Measurements from ENCODE around the gene PNMA8B. TPM values are rescaled to one million over a fixed set of nuclear protein-coding genes. Genes with fewer than 3 reads are reported as not detected.
"Not testable (repeated sequence)": the region's sequence is repeated elsewhere in the genome, so short reads cannot be mapped to it uniquely, and the experiment has no call there.

The PNMA8B gene
- total RNA-seq, 1 donor from 2014 or later = 2.5 TPM

DNA sequence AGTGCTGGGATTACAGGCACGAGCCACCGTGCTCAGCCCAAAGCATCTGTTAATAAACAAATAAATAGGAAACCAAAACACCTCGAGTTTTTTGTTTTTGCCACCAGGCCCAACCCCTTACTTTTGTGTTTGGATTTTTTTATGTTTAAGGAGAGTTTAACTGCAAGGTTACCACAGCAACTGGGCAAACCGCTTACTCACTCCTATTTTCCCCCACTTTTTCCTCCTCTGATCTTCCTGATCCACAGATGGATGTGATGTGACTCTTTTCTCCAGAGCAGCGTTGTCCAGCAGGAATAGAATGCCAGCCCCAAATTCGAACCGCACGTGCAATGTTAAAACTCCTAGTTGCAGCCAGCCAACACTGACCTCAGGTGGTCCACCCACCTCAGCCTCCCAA lies 2.1 kb upstream of the PNMA8B start:
- peaks cover 4% of the 10 kb centered on the region for H3K36me3 Mint-ChIP-seq (ENCODE audit: unreplicated experiment)
- no peak overlapping the region for H3K4me3 Mint-ChIP-seq (ENCODE audit: unreplicated experiment)
- H3K27me3 Mint-ChIP-seq (ENCODE audit: unreplicated experiment) = peaks cover 5% of the 10 kb centered on the region
- TF ChIP-seq, protein P1, sequence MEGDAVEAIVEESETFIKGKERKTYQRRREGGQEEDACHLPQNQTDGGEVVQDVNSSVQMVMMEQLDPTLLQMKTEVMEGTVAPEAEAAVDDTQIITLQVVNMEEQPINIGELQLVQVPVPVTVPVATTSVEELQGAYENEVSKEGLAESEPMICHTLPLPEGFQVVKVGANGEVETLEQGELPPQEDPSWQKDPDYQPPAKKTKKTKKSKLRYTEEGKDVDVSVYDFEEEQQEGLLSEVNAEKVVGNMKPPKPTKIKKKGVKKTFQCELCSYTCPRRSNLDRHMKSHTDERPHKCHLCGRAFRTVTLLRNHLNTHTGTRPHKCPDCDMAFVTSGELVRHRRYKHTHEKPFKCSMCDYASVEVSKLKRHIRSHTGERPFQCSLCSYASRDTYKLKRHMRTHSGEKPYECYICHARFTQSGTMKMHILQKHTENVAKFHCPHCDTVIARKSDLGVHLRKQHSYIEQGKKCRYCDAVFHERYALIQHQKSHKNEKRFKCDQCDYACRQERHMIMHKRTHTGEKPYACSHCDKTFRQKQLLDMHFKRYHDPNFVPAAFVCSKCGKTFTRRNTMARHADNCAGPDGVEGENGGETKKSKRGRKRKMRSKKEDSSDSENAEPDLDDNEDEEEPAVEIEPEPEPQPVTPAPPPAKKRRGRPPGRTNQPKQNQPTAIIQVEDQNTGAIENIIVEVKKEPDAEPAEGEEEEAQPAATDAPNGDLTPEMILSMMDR (IDR thresholded peaks at IDR 0.05) = no peak
- DNase-seq (ENCODE audit: extremely low spot score, unreplicated experiment) = no peak
- H3K4me1 Mint-ChIP-seq (ENCODE audit: unreplicated experiment) = peaks cover 1% of the 10 kb centered on the region
- no peak overlapping the region for H3K27ac Mint-ChIP-seq (ENCODE audit: unreplicated experiment)
- H3K9me3 Mint-ChIP-seq (ENCODE audit: unreplicated experiment) = no peaks in the 10 kb centered on the region

DNA sequence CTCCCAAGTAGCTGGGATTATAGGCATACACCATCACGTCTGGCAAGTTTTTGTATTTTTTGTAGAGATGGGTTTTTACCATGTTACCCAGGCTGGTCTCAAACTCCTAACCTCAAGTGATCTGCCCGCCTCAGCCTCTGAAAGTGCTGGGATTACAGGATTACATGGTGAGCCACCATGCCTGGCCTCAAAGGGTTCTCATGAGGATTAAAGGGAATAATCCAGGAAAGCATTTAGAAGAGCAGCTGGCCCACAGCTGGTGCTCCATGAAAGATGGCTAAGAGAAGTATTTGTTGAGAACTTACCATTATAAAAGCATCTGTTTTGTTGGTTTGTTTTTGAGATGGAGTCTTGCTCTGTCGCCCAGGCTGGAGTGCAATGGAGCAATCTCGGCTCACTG lies 1.2 kb upstream of the PNMA8B start:
- not testable (repeated sequence) for H3K36me3 Mint-ChIP-seq (ENCODE audit: unreplicated experiment); H3K9me3 Mint-ChIP-seq (ENCODE audit: unreplicated experiment); H3K4me3 Mint-ChIP-seq (ENCODE audit: unreplicated experiment); H3K4me1 Mint-ChIP-seq (ENCODE audit: unreplicated experiment); H3K27ac Mint-ChIP-seq (ENCODE audit: unreplicated experiment); DNase-seq (ENCODE audit: extremely low spot score, unreplicated experiment); H3K27me3 Mint-ChIP-seq (ENCODE audit: unreplicated experiment)

DNA sequence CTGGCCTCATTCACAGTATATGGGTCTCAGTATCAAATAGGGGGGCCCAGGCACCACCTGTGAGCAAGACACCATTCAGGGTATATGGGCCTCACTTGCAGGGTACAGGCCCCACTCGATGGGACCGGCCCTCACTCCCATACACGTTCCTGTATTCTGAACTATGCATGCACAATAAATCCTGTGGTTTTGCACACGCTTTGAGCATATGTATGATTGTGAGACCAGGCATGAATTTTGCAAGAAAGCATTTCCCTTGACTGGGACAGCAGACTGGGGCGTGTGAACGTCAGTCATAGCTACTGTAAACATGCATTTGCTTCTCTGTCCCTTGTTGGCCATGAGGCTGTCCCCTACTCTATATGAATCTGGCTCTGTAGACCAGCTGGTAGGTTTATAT lies 637 bp upstream of the PNMA8B start:
- TF ChIP-seq, protein P1 (IDR thresholded peaks at IDR 0.05) = no peak
- Mint-ChIP-seq H3K27me3 (ENCODE audit: unreplicated experiment) (peaks cover 5% of the 10 kb centered on the region), H3K4me1 (ENCODE audit: unreplicated experiment) (peaks cover 1% of the 10 kb centered on the region), H3K27ac (ENCODE audit: unreplicated experiment) (no peak overlapping the region), H3K4me3 (ENCODE audit: unreplicated experiment) (no peak overlapping the region), H3K9me3 (ENCODE audit: unreplicated experiment) (no peaks in the 10 kb centered on the region), H3K36me3 (ENCODE audit: unreplicated experiment) (peaks cover 4% of the 10 kb centered on the region)
- no peak for DNase-seq (ENCODE audit: extremely low spot score, unreplicated experiment)

DNA sequence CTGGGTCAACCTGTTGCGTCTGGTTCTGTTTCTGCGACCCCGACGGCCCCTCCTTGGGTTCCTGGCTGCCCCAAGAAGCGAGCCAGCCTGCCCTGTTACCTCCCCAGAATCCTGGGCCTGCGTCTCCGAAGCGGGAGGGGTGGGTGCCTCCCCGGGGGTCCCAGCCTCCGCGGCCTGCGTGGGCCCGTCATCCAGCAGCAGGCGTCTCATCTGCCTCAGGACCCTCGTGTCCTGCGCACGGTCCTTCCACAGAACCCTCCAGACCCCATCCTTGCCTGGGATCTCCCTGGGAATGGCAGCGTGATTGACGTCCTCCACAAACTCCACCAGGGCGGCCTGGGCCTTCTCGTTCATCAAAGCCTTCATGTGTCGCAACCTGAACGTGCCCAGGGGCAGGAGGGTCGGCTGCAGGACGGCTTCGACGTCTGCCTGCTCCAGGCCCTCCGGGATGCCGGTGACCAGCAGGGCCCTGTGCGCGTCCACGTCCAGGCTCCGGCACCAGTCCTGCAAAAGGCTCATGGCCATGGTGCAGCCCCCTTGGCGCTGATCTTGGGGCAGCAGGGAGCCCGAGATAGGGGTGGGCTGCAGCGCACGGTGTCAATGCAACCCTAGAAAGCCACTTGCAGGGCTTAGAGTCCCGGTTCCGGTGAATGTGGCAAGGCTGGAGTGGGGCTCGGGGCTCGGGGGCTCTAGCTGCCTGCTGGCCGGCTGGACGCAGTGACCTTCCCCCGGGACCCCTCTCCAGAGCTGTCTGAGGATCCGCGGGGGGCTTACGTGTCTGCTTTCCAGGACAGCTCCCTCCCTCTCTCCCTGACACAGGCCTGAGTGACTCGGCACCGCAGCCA lies 504 bp downstream of the PNMA8B start:
- Mint-ChIP-seq H3K4me3 (ENCODE audit: unreplicated experiment) (peak overlapping the region; percentile 69), H3K4me1 (ENCODE audit: unreplicated experiment) (peaks cover 1% of the 10 kb centered on the region), H3K27ac (ENCODE audit: unreplicated experiment) (no peak overlapping the region), H3K36me3 (ENCODE audit: unreplicated experiment) (peaks cover 4% of the 10 kb centered on the region), H3K9me3 (ENCODE audit: unreplicated experiment) (no peaks in the 10 kb centered on the region), H3K27me3 (ENCODE audit: unreplicated experiment) (no peaks in the 10 kb centered on the region)
- no peak for DNase-seq (ENCODE audit: extremely low spot score, unreplicated experiment)
- TF ChIP-seq, protein P1 (IDR thresholded peaks at IDR 0.05) = no peak

DNA sequence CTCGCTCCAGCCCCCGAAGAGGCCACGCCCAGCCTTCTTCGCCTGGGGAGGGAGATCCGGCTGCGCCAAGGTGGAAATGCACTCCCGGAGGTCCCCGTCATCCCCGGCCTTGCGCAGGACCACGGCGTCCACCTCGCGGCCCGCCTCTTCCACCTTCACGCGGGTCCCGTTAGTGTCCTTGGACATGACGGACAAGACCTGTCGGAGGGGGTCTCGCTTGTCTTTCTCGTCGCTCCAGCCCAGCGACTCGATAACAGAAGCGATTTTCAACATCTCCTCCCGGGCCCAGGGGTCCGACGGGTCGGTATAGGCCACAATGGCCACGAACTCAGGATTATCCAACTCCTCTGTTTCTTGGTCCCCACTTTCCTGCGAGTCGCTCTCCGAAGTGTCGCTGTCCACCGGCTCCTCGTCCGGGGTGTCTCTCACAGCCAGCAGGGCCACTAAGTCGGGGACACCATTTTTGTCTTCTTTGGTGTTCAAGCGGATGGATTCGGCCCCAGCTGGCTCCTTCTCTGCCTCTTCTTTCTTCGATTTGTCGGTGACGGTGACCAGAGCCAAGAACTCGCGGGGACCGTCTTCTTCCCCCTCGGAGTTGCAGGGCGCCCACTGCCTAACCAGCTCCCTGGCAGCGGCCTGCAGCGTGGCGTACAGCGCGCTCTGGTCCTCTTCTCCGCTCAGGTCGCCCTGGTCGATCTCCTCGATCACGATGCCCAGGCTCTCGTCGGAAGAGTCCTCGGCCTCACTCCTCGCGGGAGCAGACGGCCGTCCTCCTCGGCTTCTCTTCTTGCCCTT lies 1.3 kb downstream of the PNMA8B start:
- H3K36me3 Mint-ChIP-seq (ENCODE audit: unreplicated experiment) = peaks cover 4% of the 10 kb centered on the region
- no peak for DNase-seq (ENCODE audit: extremely low spot score, unreplicated experiment)
- peaks cover 5% of the 10 kb centered on the region for H3K4me1 Mint-ChIP-seq (ENCODE audit: unreplicated experiment)
- TF ChIP-seq, protein P1 (IDR thresholded peaks at IDR 0.05) = no peak
- no peaks in the 10 kb centered on the region for H3K27me3 Mint-ChIP-seq (ENCODE audit: unreplicated experiment)
- no peak overlapping the region for H3K27ac Mint-ChIP-seq (ENCODE audit: unreplicated experiment)
- H3K4me3 Mint-ChIP-seq (ENCODE audit: unreplicated experiment) = no peak overlapping the region
- no peaks in the 10 kb centered on the region for H3K9me3 Mint-ChIP-seq (ENCODE audit: unreplicated experiment)
